Hippocampal formation (tissue), 2 donors: Measurements from ENCODE around the gene TMEM161B.
"Not testable (repeated sequence)": the region's sequence is repeated elsewhere in the genome, so short reads cannot be mapped to it uniquely, and the experiment has no call there.

Experiments used
- DNase-seq, 2 donors: peaks; one replicate each; lab custom pipeline; 2025; lab: John Stamatoyannopoulos, UW

Gene TMEM161B

GRCh38 chr5:88183255-88183654 is 85.4 kb downstream of the TMEM161B start:
- DNase-seq, result no peak

- not testable (repeated sequence) for DNase-seq
Observed at GRCh38 chr5:88177486-88177885, 91.2 kb downstream of the TMEM161B start.

- DNase-seq, result no peak
Observed at GRCh38 chr5:88172847-88173758, 95.5 kb downstream of the TMEM161B start.

- peak; percentile 25 to 70 for DNase-seq
Observed at GRCh38 chr5:88159591-88159990, 109.1 kb downstream of the TMEM161B start.

- no peak for DNase-seq
Observed at GRCh38 chr5:88158056-88158455, 110.6 kb downstream of the TMEM161B start.

- no peak for DNase-seq
Observed at GRCh38 chr5:88154891-88155290, 113.8 kb downstream of the TMEM161B start.

GRCh38 chr5:88150747-88151146 is 117.9 kb downstream of the TMEM161B start:
- no peak for DNase-seq

GRCh38 chr5:88145611-88146467 is 122.8 kb downstream of the TMEM161B start:
- peak; percentile 45 to 64 for DNase-seq

- peak; percentile 44 to 64 for DNase-seq
Observed at GRCh38 chr5:88145221-88145610, 123.4 kb downstream of the TMEM161B start.
